ENCODE results near the gene VWA1.

Gene VWA1

GRCh38 chr1:1489231-1489630 is 53.7 kb downstream of the VWA1 start:
- no peak for DNase-seq

- DNase-seq = no peak
Measured at GRCh38 chr1:1489861-1490260, 54.4 kb downstream of the VWA1 start.

- no peak for DNase-seq
Measured at GRCh38 chr1:1490633-1491230, 55.2 kb downstream of the VWA1 start.

- no peak for DNase-seq
Measured at GRCh38 chr1:1491601-1492000, 56.1 kb downstream of the VWA1 start.

All from stimulated activated CD4-positive, alpha-beta T cell treated with anti-CD3 and anti-CD28 coated beads, Interleukin-1b, Interleukin-23, amount 100 ng/mL, for 48 hours (primary cell).